CD4-positive, alpha-beta T cell treated with Interleukin-17A for 4 hours (primary cell): Measurements from ENCODE around the gene SLC8B1.
A peak's percentile ranks its signal among the peaks of the same experiment; 100 is the strongest.

ENCODE experiments used
- DNase-seq: peaks from one replicate; pipeline ENCODE4 v3.0.0-alpha.2; 2020; ENCODE audit warnings: mixed read lengths

The SLC8B1 gene

DNA sequence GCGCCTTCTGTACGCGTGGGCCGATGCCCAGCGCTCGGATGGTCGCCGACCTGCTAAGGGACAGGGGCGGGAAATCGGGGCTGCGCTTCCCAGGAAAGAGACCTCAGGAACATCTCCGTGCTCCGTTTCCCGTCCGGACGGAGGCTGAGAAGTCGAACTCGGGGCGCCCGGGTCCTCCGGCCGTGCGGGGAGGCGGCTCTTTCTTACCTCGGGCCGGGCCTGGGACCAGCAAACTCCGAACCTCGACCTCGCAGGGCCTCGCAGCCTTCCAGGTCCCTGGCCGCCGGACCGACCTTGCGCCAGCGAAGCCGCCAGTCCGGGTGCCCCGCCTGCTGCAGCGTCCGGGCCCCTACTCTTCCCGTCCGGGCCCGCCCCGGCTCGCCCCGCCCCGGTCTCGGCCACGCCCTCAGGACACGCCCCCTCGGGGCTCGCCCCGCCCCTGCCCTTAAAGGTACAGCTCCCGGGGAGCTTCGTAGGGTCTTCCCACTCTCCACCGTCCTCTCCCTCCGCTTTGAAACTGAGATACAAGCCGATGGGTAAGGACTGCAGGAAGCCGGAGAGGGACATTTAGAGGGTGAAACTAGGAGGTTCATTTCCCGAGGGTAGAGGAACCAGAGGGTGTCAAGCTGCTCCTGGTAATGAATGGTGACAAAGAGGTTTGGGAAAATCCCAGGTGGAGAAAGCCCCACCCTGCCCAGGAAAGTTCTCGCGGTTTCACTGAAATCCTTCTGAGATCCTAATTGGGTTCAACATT is at the start of gene SLC8B1:
Gene SLC8B1 (minus strand): TSS at position 324 of the 754 bp plus-strand sequence. CDS start 2,231 bp downstream, outside the sequence.
- DNase-seq: peak; percentile 85

DNA sequence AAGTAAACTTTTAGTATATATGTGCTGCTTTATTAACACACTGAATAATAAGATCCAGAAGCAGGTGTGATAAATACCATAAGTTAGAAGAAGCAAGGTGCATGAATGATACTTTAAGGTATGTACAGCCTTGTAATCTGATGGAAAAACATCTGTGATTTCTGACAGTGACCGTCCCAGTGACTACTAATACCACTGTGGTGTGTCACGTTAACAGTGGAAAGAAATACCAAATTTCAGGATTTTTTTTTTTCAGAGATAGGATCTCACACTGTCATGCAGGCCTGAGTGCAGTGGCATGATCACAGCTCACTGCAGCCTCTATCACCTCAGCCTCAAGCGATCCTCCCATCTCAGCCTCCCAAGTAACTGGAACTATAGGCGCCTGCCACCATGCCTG is 47.3 kb upstream of the SLC8B1 start:
- no peak for DNase-seq

DNA sequence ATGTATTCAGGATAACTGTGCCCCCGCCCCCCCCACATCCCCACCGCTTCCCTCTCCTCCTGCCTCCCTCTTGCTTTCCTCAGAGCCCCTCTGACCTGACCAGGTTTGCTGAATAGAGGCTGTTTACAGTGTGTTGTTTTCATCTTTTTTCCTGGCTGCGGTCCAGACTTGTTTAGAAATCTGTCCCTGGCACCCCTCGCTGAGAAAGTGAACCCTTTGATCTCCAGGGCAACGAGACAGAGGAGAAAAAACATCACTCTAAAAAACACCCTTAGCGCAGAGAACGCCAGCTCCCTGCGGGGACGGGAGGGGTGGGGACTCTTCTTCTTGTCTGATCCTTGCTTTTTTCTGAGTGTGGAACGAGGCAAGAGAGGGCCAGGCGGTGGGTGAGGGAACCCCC is 46.3 kb upstream of the SLC8B1 start:
- no peak for DNase-seq

DNA sequence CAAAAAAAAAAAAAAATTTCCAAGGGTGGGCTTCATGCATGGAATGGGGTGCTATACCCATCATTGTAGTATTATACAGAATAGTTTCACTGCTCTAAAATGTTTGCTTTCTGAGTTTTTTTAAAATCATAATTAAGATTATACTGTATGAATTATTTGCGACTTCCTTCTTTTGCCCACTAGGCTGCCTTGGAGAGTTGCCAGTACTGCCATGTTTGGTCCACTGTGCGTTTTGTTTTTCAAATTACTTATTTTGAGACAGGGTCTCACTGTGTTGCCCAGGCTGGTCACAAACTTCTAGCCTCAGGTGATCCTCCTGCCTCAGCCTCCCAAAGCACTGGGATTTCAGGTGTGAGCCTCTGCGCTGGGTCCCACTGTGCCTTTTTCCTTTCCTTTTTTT is 43.4 kb upstream of the SLC8B1 start:
- no peak for DNase-seq

DNA sequence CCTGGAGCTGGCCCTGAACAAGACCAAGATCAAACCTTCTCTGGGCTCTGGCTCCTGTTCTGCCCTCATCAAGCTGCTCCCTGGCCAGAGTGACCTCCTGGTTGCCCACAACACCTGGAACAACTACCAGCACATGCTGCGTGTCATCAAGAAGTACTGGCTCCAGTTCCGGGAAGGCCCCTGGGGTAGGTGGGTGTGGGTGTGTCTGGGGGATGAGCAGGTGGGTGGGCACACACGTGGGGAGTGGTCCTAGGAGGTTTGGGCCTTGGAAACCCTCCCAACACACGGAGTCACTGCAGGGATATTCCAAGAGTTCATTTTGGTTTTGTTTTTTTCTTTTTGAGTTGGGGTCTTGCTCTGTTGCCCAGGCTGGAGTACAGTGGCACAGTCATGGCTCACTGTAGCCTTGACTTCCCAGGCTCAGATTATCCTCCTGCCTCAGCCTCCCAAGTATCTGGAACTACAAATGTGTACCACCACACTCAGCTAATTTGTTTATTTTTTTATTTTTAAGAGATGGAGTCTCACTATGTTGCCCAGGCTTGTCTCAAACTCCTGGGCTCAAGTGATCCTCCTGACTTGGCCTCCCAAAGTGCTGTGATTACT is 40.0 kb upstream of the SLC8B1 start:
- DNase-seq: no peak

DNA sequence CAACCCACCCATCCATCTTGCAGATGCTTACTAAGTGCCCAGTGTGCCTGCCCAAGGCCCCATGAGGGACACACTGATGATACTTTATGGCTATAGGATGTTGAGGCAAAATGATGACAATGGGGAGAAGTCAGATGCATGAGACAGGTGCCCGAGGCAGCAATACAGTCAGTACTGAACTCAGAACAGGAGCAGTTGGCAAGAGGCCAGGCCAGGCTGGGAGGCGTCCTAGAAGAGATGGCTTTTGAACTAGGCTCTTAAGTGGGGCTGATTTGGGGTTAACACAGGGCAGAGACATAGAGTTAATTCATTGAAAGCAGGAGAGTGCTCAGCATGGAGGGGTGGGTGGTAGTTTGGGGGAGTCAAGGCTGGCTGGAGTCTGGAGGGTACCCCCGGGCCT is 39.1 kb upstream of the SLC8B1 start:
- DNase-seq: no peak

DNA sequence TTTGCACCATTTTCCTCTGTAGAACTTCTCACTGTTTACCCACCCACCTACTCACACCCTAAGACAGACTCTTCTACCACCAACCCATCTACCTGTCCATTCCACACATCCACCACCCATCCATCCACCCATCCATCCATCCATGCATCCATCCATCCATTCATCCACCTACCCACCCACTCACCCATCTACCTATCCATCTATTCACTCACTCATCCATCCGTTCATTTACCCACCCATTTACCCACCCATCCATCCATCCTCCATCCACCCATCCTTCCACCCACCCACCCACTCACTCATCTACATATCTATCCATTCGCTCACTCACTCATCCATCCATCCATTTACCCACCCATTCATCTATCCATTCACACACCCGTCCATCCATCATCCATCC is 38.5 kb upstream of the SLC8B1 start:
- DNase-seq: no peak

DNA sequence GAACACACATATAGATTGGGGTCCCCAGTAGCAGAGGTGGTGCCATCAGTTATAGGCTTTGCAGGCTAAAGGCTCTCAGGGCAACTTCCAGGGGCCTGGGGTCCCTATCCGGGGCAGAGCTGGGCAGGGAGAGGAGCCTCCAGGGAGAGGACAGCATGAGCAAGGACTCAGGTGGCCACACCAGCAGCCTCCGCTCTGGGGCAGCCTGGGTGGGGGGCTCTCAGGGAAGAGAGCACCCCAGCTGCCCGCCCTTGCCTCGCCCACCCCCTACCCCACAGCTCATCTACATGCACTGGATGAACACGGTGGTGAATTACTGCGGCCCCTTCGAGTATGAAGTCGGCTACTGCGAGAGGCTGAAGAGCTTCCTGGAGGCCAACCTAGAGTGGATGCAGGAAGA is 37.5 kb upstream of the SLC8B1 start:
- no peak for DNase-seq

DNA sequence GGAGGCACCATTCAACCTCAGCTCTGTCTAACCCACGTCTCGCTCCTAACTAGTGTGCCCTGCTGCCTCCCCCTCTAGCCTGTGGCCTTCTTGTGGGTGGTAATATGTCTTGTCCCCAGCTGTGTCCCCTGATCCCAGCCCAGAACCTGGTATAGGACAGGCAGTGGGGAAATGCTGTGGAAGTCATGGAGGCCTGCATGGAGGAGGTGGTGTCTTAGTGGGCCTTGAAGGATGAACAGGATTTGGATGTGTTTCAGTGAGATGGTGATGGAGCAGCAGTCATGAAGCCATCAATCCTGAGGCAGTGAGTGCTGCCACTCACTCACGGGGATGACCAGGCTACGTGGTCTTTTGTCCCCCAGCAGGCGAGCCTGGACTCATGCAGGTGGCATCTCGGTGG is 36.9 kb upstream of the SLC8B1 start:
- DNase-seq: no peak

DNA sequence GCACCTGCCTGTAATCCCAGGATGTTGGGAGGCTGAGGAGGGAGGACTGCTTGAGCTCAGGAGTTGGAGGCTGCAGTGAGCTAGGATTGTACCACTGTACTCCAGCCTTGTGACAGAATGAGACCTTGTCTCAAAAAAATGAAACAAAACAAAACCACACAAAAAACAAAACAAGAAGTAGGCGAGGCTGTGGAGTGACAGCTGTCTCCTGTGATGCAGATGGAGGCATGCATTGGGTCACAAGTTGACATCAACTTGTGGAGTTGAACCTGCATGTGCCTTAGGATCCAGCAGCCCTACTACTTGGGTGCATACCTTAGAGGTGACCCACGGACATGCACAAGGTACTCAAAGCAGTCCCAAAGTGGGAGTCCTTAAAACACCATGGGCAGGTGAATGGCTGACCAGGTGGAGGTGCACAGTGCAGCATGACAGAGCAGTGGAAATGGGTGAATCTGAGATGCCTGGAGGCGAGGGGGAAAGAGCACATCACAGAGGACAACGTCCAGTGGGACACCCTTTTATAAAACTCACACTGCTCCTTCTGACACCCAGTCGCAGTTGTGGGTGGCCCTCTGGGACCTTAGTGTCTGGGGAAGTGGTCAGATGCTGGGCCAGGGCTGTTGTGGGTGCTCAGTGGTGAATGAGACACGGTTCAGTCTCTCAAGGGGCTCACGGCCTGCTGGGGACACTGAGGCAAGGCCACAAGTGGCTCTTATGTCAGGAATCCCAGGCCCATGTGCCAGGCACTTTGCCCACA is 36.2 kb upstream of the SLC8B1 start:
- no peak for DNase-seq

DNA sequence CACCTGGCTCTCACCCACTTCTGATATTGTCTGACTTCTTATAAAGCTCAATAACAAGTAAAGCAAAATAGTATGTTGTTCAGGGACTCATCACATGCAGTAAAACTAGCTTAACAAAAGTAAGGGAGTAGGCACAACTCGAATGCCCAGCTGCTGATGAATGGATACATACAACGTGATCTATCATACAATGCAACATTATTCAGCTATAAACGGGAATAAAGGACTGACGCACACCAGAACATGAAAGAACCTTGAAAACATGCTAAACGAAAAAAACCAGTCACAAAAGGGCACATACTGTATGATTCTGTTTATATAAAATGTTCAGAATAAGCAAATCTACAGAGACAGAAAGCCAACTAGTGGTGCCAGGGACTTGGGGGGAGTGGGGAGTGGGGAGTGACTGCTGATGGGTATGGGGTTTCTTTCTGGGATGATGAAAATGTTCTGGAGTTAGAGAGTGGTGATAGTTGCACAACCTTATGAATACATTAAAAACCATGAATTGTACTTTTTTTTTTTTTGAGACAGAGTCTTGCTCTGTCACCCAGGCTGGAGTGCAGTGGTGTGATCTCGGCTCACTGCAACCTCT is 34.6 kb upstream of the SLC8B1 start:
- no peak for DNase-seq

DNA sequence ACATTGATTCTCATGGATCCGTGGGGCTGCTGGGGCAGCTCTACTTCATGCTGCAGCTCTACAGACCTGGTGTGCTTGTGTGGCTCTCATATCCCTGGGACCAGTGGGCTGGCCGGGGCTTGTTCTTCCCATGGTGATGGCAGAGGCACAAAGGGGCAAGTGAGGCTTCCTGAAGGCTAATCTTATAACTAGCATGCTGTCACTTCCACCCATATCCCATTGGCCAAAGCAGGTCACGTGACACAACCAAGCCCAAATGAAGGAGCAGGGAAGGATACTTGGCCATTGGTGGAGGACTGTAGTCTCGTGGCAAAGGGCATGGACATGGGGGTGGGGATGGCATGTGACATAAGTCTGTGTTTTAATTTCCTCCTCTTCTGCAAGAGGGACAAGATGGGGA is 33.4 kb upstream of the SLC8B1 start:
- no peak for DNase-seq

DNA sequence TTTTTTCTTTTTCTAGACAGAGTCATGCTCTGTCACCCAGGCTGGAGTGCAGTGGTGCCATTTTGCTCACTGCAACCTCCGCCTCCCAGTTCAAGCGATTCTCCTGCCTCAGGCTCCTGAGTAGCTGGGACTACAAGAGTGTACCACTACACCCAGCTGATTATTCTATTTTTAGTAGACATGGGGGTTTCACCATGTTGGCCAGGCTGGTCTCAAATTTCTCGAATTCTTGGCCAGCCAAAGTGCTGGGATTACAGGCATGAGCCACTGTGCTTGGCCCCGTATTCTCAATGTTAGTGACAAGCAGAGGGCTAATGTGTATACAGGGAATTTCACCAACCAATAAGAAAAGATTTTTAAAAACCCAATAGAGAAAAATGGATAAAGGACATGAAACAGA is 31.9 kb upstream of the SLC8B1 start:
- no peak for DNase-seq

DNA sequence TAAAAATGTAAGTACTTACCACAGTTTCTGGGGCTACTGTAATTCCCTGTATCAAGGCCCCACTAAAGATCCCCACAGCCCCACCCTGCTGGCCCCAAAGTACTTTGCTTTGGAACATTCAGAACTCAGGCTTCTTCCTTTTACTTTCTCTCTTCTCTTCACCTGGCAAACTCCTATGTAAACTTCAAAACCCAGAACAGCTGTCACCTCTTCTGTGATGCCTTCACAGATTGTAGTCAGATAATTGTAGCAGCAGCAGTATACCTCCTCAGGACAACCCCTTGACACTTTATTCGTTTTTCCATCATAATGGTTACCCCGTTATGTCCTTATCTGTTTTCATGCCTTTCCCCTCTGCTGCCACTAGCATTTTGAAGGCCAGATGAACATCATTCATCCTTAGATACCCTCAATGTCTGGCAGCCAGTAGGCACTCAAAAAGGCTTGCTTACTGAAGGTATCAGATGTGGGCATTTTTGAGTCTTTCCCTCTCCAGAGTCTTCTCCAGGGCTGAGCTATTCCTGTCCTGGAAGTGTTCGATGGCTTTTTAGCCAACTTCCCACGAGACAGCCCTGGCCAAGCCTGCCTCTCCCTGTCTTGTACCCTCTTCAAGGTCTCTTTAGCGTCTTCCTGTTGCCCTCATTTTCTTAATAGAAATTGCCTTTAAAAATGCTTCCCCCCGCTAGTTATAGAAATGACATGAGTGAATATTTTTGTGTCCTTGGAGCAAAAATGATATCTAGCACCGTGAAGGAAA is 30.9 kb upstream of the SLC8B1 start:
- DNase-seq: no peak

DNA sequence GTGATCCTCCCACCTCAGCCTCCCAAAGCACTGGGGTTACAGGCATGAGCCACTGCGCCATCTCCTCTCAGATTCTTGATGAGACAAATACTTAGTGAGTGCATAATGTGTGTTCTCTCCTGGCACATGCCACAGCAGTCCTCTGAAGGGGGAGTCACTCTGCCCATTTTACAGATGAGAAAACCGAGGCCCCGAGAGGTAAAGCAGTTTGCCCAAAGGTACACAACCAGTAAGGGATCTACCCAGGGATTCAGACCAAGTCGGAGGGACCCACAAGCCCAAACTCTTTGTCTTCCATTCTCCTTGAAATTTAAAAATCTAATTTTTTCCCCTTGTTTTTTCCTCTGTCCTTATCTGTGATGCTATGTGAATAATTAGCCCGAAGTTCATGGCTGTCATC is 29.8 kb upstream of the SLC8B1 start:
- DNase-seq: no peak

DNA sequence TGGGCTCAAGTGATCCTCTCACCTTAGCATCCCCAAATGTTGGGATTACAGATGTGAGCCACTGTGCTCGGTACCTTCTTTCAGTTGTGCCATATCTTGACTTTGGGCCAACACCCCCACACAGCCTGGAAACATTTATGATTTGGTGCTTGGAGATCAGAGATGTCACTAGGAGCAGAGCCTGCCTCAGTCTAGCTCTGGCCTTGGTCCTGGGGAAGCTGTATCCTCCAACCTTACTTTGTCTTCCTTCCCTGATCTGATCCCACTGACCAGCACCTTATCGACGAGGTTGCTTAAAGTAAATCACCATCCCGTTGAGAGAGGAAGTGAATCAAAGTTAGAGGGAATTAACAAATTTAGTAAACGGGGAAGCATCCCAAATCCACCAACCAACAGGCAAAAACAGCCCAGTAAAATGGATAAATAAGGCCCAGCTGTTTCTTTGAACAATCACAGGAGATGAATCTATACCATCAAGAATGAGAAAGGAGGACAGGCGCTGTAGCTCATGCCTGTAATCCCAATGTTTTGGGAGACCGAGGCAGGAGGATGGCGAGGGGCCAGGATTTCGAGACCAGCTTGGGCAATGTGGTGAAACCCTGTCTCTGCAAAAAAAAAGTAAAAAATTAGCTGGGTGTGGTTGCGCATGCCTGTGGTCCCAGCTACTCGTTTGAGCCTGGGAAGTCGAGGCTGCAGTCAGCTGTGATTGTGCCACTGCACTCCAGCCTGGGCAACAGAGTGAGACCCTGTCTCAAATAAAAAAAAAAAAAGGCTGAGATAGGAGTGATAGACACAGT is 26.9 kb upstream of the SLC8B1 start:
- no peak for DNase-seq

DNA sequence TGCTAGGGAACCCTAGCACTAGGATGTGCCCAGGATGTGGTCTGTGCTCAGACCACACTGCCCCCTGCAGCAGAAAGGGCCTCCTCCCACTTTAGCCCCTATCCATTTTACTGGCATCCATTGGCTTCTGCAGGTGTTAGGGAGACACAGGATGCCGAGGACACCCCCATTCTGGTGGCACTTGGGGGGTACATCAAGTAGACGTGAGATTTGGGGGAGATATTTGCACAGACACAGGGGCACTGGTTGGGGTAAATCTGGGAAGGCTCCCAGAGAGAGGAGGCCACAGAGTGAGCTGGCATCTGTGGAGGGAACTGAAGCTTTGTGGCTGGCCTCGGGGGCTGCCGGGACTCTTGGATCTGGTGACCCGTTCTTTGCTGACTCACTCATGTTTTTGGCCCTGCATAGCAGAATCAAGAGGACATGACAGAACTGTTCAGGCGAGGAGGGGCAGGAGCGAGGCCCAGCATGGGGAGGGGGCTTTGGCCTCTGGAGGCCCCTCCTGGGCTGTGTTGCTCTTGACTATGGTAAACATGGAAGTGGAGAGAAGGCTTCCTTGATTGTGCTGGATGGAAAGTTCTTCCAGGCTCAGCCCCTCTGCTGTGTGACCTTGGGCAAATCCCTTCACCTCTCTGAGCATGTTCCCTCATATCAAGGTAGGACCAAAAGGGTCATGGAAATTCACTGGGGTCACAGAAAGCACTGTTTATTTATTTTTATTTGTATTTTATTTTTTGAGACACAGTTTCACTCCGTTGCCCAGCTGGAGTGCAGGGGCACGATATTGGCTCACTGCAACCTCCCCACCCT is 25.2 kb upstream of the SLC8B1 start:
- DNase-seq: no peak

DNA sequence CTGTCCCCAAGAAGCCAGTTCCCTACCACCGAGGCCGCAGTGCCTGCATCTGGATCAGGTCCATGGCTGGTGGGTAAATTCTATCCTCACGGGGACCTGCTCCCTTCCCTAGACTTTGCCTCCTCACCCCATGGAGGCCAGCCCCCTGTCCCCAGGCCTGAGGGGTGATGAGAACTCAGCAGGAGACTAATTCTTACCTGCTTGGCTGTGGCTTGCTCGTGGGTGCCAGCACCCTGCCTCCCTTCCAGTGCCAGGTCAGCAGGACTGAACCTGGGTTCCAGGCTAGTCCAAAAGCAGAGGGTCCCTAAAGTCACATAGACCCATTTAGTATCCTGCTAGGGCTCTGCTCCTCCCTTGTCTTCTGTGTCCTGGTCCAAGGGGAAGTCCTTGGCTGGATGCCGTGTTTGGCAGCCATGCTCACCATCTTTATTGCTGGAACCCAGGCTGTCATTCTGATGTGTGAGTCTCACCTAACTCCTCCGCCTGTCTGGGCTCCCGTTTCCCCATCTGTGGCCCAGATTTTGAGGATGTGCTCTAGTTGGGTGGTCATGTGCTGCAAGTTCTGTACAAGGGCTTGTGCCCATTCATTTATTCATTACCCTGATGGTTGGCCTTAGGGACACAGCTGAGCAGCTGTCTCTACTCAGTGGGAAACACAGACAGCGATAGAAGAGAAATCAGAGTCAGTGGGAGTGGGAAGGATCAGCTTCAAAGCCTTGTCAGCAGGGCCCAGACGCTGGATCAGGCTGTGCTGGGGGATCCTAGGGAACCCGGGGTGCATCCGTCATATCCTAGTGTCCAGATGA is 24.4 kb upstream of the SLC8B1 start:
- DNase-seq: peak; percentile 17

DNA sequence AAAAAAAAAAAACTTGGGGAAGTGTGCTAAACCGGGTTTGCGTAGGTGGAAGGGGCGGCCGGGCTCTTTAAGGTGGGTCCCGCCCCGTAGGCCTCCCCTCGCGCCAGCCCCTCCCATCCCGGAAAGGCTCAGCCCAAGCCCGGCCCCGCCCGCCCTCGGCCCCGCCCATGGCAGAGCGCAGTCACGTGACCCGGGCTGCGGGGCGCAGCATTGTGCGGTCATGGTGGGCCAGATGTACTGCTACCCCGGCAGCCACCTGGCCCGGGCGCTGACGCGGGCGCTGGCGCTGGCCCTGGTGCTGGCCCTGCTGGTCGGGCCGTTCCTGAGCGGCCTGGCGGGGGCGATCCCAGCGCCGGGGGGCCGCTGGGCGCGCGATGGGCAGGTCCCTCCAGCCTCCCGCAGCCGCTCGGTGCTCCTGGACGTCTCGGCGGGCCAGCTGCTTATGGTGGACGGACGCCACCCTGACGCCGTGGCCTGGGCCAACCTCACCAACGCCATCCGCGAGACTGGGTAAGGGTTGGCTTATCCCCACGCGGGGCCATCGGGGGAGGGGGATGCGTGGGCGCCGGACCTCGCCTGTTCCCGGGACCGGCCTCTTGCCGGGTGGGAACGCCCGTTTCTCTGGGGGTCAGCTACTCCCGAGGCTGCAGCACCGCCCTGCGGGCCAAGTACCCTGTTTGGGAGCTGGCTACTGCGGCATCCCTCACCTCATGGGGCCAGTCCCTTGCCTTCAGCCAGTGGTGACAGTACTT is 23.6 kb upstream of the SLC8B1 start, which contains the start of gene PLBD2:
Gene PLBD2 (plus strand): TSS at position 207 of the 752 bp plus-strand sequence. CDS start 14 bp downstream, at position 221.
- peak; percentile 97 for DNase-seq
